GM12878 (cell line): ENCODE results near the gene VPS13C.

Experiments
- IKZF1 ChIP-seq: fragments of 450-650 bp; conservative IDR thresholded peaks from 2 replicates; pipeline ENCODE4 v1.6.1; 2017; ENCODE audit warnings: antibody characterized with exemption, mild to moderate bottlenecking
- PML ChIP-seq: IDR thresholded peaks from 2 replicates; pipeline ENCODE4 v1.6.1; 2012; ENCODE audit warnings: low read length, inconsistent platforms
- POLR2A ChIP-seq: IDR thresholded peaks from 2 replicates; pipeline ENCODE4 v1.6.1; 2011; ENCODE audit warnings: low read depth, mild to moderate bottlenecking, low read length
- POLR2AphosphoS5 ChIP-seq: IDR thresholded peaks from 2 replicates; pipeline ENCODE4 v1.6.1; 2011; ENCODE audit warnings: mild to moderate bottlenecking, low read length, inconsistent platforms
- RAD21 ChIP-seq: IDR thresholded peaks from 2 replicates; pipeline ENCODE4 v1.6.1; 2011; ENCODE audit warnings: mild to moderate bottlenecking, low read depth, low read length, moderate library complexity; ENCODE audit not compliant: insufficient read depth
- SREBF1 ChIP-seq: IDR thresholded peaks from 2 replicates; pipeline ENCODE4 v1.6.1; 2012; ENCODE audit warnings: mild to moderate bottlenecking, low read length
- SREBF2 ChIP-seq: IDR thresholded peaks from 2 replicates; pipeline ENCODE4 v1.6.1; 2012; ENCODE audit warnings: mild to moderate bottlenecking, low read length
- TF ChIP-seq, protein P1 (sequence below): fragments of 450-650 bp; IDR thresholded peaks from 2 replicates; pipeline ENCODE4 v1.6.1; 2017; ENCODE audit warnings: mild to moderate bottlenecking
- TF ChIP-seq, protein P2 (sequence below), 3 experiments: IDR thresholded peaks in 2 of 3; conservative IDR thresholded peaks in 1 of 3; 2 replicates each; pipeline ENCODE4 v1.5.1; 2011; ENCODE audit warnings: low read depth in 3 of 3, low read length in 3 of 3, mild to moderate bottlenecking in 3 of 3, control low read depth in 2 of 3, moderate library complexity in 2 of 3, inconsistent platforms in 1 of 3, mixed read lengths in 1 of 3; ENCODE audit not compliant: control insufficient read depth in 2 of 3, insufficient read depth in 1 of 3; ENCODE audit errors: extremely low read depth in 1 of 3
- TF ChIP-seq, protein P3 (sequence below): fragments of 450-650 bp; IDR thresholded peaks from 2 replicates; pipeline ENCODE4 v1.6.1; 2017; ENCODE audit warnings: mild to moderate bottlenecking, low read depth, inconsistent platforms; ENCODE audit not compliant: poor library complexity, severe bottlenecking
- TF ChIP-seq, protein P4 (sequence below): IDR thresholded peaks from 2 replicates; pipeline ENCODE4 v1.6.1; 2011; ENCODE audit warnings: borderline replicate concordance, low read depth, mild to moderate bottlenecking, moderate library complexity, low read length; ENCODE audit not compliant: insufficient read depth, poor library complexity, severe bottlenecking
- TF ChIP-seq, protein P5 (sequence below): IDR thresholded peaks from 2 replicates; pipeline ENCODE4 v1.6.1; 2012; ENCODE audit warnings: low read depth, low read length, improper control_type of control experiment

DNA sequence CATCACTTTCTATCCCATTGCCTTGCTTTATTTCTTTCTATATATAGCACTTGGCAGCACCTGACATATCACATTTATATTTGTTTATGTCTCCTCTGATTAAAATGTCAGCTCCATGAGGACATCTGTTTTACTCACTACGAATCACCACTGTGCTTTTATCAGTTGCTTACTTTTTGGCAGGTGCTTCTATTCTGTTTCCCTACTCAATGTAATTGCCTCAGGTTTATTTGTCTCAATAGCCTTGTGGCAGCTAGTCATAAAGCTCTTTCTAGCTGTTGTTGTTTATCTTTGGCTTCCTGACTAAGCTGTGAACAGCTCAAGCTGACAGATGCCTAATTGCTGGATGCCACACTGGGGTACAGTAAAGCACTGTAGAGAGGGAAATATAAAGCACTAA, 85.5 kb downstream of the VPS13C start:
- TF ChIP-seq POLR2AphosphoS5 (no peak), IKZF1 (no peak), POLR2A (no peak), SREBF2 (no peak), SREBF1 (no peak), PML (no peak), RAD21 (no peak)
- TF ChIP-seq, protein P1, sequence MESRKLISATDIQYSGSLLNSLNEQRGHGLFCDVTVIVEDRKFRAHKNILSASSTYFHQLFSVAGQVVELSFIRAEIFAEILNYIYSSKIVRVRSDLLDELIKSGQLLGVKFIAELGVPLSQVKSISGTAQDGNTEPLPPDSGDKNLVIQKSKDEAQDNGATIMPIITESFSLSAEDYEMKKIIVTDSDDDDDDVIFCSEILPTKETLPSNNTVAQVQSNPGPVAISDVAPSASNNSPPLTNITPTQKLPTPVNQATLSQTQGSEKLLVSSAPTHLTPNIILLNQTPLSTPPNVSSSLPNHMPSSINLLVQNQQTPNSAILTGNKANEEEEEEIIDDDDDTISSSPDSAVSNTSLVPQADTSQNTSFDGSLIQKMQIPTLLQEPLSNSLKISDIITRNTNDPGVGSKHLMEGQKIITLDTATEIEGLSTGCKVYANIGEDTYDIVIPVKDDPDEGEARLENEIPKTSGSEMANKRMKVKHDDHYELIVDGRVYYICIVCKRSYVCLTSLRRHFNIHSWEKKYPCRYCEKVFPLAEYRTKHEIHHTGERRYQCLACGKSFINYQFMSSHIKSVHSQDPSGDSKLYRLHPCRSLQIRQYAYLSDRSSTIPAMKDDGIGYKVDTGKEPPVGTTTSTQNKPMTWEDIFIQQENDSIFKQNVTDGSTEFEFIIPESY = no peak
- TF ChIP-seq, protein P2, sequence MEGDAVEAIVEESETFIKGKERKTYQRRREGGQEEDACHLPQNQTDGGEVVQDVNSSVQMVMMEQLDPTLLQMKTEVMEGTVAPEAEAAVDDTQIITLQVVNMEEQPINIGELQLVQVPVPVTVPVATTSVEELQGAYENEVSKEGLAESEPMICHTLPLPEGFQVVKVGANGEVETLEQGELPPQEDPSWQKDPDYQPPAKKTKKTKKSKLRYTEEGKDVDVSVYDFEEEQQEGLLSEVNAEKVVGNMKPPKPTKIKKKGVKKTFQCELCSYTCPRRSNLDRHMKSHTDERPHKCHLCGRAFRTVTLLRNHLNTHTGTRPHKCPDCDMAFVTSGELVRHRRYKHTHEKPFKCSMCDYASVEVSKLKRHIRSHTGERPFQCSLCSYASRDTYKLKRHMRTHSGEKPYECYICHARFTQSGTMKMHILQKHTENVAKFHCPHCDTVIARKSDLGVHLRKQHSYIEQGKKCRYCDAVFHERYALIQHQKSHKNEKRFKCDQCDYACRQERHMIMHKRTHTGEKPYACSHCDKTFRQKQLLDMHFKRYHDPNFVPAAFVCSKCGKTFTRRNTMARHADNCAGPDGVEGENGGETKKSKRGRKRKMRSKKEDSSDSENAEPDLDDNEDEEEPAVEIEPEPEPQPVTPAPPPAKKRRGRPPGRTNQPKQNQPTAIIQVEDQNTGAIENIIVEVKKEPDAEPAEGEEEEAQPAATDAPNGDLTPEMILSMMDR (IDR thresholded peaks at IDR 0.05 in 2 of 3, conservative IDR thresholded peaks at IDR 0.05 in 1 of 3; ENCODE audit: control insufficient read depth in 2 of 3, extremely low read depth in 1 of 3, insufficient read depth in 1 of 3, low read depth in 3 of 3, low read length in 3 of 3) = no peak
- TF ChIP-seq, protein P3, sequence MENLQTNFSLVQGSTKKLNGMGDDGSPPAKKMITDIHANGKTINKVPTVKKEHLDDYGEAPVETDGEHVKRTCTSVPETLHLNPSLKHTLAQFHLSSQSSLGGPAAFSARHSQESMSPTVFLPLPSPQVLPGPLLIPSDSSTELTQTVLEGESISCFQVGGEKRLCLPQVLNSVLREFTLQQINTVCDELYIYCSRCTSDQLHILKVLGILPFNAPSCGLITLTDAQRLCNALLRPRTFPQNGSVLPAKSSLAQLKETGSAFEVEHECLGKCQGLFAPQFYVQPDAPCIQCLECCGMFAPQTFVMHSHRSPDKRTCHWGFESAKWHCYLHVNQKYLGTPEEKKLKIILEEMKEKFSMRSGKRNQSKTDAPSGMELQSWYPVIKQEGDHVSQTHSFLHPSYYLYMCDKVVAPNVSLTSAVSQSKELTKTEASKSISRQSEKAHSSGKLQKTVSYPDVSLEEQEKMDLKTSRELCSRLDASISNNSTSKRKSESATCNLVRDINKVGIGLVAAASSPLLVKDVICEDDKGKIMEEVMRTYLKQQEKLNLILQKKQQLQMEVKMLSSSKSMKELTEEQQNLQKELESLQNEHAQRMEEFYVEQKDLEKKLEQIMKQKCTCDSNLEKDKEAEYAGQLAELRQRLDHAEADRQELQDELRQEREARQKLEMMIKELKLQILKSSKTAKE = no peak
- TF ChIP-seq, protein P4, sequence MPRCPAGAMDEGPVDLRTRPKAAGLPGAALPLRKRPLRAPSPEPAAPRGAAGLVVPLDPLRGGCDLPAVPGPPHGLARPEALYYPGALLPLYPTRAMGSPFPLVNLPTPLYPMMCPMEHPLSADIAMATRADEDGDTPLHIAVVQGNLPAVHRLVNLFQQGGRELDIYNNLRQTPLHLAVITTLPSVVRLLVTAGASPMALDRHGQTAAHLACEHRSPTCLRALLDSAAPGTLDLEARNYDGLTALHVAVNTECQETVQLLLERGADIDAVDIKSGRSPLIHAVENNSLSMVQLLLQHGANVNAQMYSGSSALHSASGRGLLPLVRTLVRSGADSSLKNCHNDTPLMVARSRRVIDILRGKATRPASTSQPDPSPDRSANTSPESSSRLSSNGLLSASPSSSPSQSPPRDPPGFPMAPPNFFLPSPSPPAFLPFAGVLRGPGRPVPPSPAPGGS = no peak
- TF ChIP-seq, protein P5, sequence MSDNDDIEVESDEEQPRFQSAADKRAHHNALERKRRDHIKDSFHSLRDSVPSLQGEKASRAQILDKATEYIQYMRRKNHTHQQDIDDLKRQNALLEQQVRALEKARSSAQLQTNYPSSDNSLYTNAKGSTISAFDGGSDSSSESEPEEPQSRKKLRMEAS = no peak
